Activated CD8-positive, alpha-beta memory T cell treated with anti-CD3 and anti-CD28 coated beads, Interleukin-2, amount 50 U/mL, for 48 hours (primary cell): ENCODE data around the gene GBX1.

Experiments
- DNase-seq: peaks from one replicate; pipeline ENCODE4 v3.0.0-alpha.2; 2020

Gene GBX1

DNA sequence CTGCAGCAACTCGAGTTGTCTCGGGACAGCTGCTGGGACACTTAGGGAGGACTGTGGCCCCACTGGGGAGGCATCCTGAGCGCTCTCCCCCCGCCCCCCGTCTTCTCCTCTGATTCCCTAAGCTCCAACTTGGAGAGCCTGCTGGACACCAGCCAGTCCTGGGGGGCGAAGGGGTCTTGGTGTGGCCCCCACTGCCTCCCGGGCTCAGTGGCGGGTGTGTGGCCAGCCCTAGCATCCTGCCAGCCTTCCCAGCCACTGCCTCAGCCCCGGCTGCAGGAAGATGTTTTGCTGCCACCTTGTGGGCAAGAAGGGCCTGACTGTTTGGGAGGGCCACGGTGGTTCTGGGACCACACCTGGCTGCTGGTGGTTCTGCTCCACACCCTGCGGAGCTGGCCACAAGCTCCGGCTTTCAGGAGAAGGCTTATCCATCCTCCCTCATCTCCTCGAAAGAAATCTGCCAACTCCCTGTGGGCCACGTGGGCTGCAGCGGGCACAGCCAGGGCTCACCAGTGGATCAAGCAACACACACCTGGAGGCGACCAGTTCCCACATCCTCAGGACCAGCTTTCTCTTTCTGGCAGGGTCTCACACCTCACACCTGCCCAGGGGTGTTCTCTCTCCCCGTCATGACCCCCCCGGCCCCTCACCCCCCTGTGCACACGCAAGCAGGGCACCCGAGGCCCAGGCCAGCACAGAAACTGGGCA lies 56.4 kb downstream of the GBX1 start:
- peak; percentile 85 for DNase-seq

DNA sequence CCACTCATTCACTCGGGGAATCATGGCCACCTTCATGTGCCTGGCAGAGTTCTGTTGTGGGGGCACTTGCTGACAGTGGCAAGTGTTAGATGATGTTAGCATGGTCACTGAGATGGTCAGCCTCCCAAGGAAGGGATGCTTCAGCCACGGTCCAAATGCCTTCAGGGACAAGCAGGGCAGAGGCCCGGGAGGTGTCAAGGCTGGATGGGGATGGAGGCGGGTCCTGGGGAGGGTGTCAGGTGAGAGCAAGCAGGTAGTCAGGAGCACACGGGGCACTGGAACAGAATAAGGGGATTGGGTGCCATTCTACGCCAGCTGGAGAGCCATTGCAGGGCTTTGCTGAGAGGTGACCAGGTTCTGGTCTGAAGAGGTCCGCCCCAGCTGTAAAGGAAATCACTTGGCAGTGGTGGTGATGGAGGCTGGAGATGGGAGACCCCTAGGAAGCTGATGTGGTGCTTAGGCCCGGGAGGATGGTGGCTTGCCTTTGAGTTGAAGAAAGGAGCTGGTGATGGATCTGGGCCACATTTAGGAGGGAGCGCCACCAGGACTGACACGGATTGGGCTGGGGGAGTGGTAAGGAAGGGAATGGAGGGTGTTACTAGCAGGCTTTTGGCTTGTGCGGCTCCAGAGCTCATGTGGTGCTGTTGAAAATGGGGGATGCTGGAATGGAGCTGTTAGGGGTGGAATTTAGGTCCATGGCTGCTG lies 57.1 kb downstream of the GBX1 start:
- no peak for DNase-seq

DNA sequence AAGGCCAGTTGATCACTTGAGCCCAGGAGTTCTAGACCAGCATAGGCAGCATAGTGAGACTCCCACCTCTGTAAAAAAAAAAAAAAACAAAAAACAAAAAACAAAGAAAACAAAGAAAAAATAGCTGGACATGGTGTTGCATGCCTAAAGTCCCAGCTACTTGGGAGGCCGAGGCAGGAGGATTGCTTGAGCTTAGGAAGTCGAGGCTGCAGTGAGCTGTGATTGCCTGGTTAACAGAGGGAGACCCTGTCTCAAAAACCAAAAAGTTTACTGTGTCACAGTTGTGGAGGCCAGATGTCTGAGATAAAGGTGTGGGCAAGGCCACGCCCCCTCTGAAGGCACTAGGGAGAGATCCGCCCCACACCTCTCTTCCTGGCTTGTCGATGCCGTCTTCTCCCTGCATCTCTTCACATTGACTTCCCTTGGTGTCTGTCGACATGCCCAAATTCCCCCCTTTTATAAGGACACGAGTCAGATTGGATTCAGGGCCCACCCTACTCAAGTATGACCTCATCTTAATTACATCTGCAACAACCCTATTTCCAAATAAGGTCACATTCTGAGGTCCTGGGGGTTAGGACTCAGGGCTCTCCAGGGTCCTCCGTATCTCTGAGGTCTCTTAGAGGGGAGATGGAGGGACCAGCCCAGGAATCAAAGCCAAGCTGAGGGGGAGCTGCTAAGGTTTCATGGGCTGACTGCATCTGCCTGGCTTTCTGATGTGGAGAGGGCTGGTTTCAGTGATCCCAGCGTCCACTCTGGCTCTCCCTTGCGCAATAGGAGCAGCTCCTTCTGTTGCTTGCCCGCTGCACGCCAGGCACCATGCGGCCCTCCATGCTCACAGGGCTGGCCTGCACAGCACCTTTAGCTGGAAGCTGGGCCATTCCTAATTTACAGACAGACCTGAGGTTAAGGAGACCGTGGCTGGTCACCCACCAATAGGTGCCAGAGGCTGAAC lies 58.1 kb downstream of the GBX1 start:
- no peak for DNase-seq

DNA sequence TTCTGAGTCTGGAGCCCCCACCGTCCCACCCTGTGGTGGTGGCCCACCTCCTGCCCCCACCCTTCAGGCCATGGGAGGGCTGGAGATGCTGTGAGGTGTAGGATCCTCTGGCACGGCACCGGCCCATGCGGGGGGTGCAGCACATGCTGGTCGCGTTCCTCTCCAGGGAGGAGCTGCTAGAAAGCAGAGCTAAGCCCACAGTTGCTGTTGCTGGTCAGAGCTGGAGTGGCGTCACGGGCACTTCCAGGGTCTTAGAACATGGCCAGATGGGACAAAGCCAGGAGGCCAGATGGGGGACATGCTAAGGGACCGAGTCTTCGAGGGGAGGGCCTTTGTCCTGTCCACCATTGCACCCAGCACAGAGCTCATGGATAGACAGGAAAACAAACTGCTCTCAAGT lies 59.6 kb downstream of the GBX1 start:
- no peak for DNase-seq

DNA sequence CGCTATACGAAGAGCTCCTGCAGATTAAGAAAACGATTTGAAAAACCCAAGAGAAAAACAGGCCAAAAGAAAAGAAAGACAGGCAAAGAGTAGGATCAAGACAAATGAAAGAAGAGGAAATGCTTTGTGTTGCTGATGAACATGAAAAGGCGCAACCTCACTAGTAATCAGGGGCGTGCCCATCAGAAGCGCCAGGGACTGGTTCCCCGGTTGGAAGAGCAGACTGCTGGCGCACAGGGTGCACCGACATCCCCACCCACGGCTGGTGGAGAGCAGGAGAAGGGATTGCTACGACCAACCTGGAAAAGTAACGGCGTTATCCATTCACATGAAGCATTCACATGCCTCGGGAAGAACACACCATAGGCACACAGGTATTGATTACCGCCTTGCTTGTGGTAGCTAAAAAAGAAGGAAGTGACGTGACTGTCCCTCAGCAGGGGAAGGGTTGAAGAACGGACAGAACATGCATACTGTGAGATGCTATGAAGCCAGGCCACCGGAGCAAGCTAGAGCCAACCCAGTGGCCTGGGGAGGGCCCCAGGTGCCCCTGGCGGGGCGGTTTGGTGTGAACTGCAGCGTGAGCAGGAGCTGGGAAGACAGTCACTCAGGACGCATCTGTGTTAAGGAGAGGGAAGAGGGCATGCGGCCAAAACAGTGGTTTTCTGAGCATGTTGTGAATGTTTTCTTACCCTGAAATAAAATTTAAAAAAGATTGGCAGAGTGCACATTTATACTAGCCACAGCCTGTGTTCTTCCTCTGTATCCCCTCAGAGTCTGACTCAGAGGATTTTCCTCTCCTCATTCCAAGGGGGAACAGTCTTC lies 62.9 kb downstream of the GBX1 start:
- DNase-seq = no peak

DNA sequence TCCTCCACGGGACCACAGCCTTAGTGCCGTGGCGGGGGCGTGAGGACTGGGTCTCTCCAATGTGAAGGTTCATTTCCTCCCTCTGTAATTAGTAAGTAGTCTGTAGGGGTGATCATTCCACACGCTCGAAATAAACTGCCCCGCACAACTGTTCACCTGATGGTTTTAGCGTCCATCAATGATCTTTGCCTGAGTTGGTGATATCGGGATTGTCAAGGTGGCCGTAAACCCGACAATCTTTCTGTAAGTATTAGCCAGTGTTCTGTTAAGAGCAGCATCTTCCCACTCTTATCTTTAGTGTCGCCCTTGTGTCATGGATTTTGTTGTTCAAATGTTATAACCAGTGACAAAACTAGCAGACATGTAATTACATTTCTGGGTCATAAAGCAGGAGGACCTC lies 63.5 kb downstream of the GBX1 start:
- DNase-seq = no peak

DNA sequence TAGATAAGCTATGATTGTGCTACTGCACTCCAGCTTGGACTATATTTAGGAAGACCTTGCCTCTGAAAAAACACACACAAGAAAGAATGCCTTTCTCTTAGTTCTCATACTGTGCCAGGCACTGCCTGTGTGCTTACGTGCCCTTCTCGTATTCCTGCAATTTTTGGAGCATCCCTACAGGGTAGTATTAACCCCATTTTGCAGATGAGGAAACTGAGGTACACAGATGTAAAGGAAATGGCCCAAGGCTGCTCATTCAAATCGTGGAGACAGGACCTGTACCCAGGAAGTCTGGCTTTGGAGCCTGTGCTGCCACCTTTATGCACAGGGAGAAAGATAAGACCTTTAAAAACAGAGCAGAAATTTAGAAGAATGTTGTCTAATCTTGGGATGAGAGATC lies 64.5 kb downstream of the GBX1 start:
- no peak for DNase-seq

DNA sequence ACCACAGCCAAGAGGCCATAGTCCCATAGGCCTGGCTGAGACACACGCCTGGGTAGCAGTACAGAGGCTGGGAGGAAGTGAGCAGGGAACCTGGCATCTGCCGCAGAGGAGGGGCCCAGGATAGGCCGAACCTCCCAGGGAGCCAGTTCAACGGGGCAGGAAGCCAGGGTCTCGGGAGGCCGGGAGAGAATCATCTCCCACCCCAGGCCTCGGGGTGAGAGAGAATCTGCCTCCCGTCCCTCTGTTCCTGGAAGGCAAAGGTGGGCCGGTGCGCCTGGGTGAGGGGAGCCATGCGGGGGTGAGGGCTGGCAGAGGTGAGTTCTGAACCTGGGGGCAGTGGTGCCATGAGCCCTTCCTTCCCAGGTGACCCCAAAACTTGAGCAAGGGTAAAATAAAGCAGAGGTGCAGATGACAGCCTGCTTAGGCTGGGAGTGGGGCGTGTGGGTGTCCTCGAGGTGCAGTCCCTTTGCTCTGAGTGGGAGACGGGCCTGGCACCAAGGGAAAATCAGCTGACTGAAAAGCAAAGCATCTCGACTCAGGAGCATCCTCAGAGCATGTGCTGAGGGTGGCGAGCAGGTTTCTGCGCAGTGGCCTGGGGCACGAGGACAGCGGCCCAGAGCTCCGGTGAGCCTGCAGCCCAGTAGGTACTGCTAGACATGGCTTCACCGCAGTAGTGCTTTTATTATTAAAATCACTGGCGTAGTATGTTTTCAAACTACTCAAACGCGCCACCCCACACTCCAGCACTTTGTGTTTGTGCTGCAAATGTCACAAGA lies 65.7 kb downstream of the GBX1 start:
- DNase-seq = no peak

DNA sequence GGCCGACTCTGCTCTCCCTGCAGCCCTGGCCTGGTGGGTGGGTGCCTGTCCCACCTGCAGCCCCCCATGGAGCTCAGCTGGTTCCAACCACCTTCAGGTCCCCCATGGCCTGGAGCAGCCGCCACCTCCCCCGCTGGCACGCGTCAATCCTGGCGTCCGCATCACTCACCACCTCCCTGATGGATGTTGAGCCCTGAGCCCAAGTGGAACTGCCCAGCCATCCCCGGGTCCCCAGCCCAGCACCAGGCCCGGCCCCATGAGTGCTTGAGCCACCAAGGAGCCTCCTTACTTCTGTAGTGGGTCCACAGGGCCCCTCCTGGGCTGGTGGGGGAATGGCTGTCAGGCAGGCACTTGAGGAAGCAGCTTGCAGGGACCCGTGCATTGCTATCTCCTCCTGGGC lies 66.6 kb downstream of the GBX1 start:
- DNase-seq = no peak

DNA sequence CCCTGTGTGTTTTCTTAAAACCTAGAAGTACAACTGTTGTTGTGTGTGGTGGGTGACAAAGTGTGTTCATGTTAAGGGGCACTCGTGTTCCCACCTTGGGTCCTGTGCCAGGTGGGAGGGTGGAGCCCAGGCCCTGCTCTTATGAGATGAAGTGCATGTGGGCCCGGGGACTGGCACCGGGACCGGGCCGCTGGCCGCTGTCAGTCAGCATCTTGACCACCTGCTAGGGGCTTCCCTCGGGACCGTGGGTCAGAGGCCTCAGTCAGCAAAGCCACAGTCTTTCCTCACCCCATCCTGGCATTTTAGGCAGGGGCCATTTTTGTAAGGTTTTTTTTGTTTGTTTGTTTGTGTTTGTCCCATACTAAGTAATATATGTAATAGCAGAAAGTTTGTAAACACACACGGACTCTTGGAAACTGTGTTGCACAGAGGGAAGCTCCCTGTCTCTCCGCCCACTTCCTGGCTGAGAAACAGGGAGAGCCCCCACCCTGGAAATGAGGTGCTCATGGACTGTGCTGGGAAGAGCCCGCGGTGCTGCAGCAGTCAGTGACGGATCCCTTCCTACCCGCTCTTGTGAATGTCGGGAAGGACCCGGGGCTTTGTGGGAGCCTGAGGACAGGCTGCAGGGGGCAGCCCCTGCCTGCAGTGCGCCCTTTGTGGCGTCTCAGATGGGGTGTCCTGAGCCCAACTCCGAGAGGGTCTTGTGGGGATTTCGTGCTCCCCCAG lies 67.8 kb downstream of the GBX1 start:
- no peak for DNase-seq
